Endothelial cell of umbilical vein (primary cell): ENCODE measurements around the gene IL6. TPM values are rescaled to one million over a fixed set of nuclear protein-coding genes. Genes with fewer than 3 reads are reported as not detected.
"Not testable (repeated sequence)": the region's sequence is repeated elsewhere in the genome, so short reads cannot be mapped to it uniquely, and the experiment has no call there.

Source experiments
- BruUV-seq: library from RNA; stranded (reverse); fragments of 400-500 nt; replicated peaks from 2 replicates; lab custom pipeline; 2021; lab: Mats Ljungman, UMichigan
- CTCF ChIA-PET: fragments of 300-600, 350-600 bp; sonication (Branson Sonifier 250); formaldehyde crosslinking; loops from one replicate; lab custom pipeline; 2021; ENCODE audit warnings: antibody characterized with exemption, inconsistent platforms; lab: Charles Lee
- POLR2A ChIA-PET: fragments of 300-600, 350-600 bp; sonication (Branson Sonifier 250); formaldehyde crosslinking; loops from one replicate; lab custom pipeline; 2021; ENCODE audit warnings: antibody characterized with exemption, inconsistent platforms; lab: Charles Lee
- DNase-seq: peaks from one replicate; pipeline ENCODE4 v3.0.0-alpha.2; 2011; ENCODE audit warnings: low read depth, low spot score
- FAIRE-seq: peaks from 2 replicates; lab custom pipeline; 2011; peaks lifted over from hg19 to GRCh38; lab: Jason Lieb, UNC
- H2AFZ ChIP-seq: 2 replicates; pipeline ENCODE4 v1.6.0; 2012; ENCODE audit warnings: low read depth, low read length, control low read depth, inconsistent platforms
- H3K27ac ChIP-seq: 2 replicates; pipeline ENCODE4 v1.5.1; 2011; ENCODE audit warnings: low read depth, mild to moderate bottlenecking, control low read depth, low read length, moderate library complexity; ENCODE audit not compliant: insufficient read depth
- H3K27me3 ChIP-seq, 2 experiments: 2 replicates each; pipeline versions ENCODE4 v1.6.0 to v1.6.1; 2011; ENCODE audit warnings: low read length in 2 of 2, mixed read lengths in 1 of 2; ENCODE audit not compliant: control insufficient read depth in 2 of 2, insufficient read depth in 2 of 2
- H3K36me3 ChIP-seq, 2 experiments: 2 replicates in 1 of 2; 3 replicates in 1 of 2; pipeline ENCODE4 v1.5.1; 2011; ENCODE audit warnings: low read length in 2 of 2, mild to moderate bottlenecking in 1 of 2, moderate library complexity in 1 of 2; ENCODE audit not compliant: control insufficient read depth in 2 of 2, insufficient read depth in 2 of 2; ENCODE audit errors: extremely low read depth in 1 of 2
- H3K4me1 ChIP-seq: 3 replicates; pipeline ENCODE4 v1.5.1; 2011; ENCODE audit warnings: mild to moderate bottlenecking, low read length; ENCODE audit not compliant: control insufficient read depth, insufficient read depth; ENCODE audit errors: extremely low read depth
- H3K4me2 ChIP-seq: 2 replicates; pipeline ENCODE4 v1.6.1; 2011; ENCODE audit warnings: low read length, control low read depth, mixed read lengths; ENCODE audit not compliant: insufficient read depth
- H3K4me3 ChIP-seq, 3 experiments: fragments of 200-600 bp in 1 of 3; sonication (generic), shearing (Covaris generic) in 1 of 3; replicated peaks in 1 of 3; 2 replicates each; pipeline ENCODE4 v1.5.1; 2011 to 2016; ENCODE audit warnings: control low read depth in 3 of 3, low read length in 3 of 3, mild to moderate bottlenecking in 2 of 3, inconsistent platforms in 1 of 3, low read depth in 1 of 3, moderate library complexity in 1 of 3; ENCODE audit not compliant: insufficient read depth in 1 of 3
- H3K79me2 ChIP-seq: 2 replicates; pipeline ENCODE4 v1.6.0; 2012; ENCODE audit warnings: low read length, inconsistent platforms; ENCODE audit not compliant: control insufficient read depth, insufficient read depth
- H3K9ac ChIP-seq: replicated peaks from 2 replicates; pipeline ENCODE3; 2011; ENCODE audit warnings: low read length, control low read depth; ENCODE audit not compliant: insufficient read depth; ENCODE audit errors: extremely low read depth
- H3K9me1 ChIP-seq: replicated peaks from 3 replicates; pipeline ENCODE4 v1.6.0; 2011; ENCODE audit warnings: mild to moderate bottlenecking, low read length; ENCODE audit not compliant: control insufficient read depth, insufficient read depth; ENCODE audit errors: extremely low read depth
- H3K9me3 ChIP-seq: replicated peaks from 2 replicates; pipeline ENCODE4 v1.5.1; 2012; ENCODE audit warnings: low read length, inconsistent platforms; ENCODE audit not compliant: control insufficient read depth, insufficient read depth
- H4K20me1 ChIP-seq: replicated peaks from 2 replicates; pipeline ENCODE3; 2011; ENCODE audit warnings: mild to moderate bottlenecking, low read length; ENCODE audit not compliant: control insufficient read depth, insufficient read depth; ENCODE audit errors: extremely low read depth
- dilution Hi-C: fragments of 300-500 bp; cut with MboI; formaldehyde crosslinking; loops from one replicate; pipeline ENCODE4 v1.15.0; 2019; ENCODE audit warnings: low sequenced_read_pairs; ENCODE audit not compliant: extremely low pct_ligation_motif_present
- intact Hi-C: fragments of 100-400 bp; cut with micrococcal nuclease; formaldehyde crosslinking; loops from one replicate; pipeline ENCODE4 v1.10.0; 2022
- polyA plus RNA-seq, 4 experiments: library from polyadenylated mRNA; depleted of rRNA in 3 of 4; stranded (reverse) in 3 of 4; unstranded in 1 of 4; fragments of >200 nt; gene quantifications; 2 replicates each; pipeline versions ENCODE4 v1.2.1 to v1.2.3, GENCODE V29; 2011 to 2012; ENCODE audit warnings: missing spikeins in 1 of 4
- total RNA-seq: library from RNA; stranded (reverse); gene quantifications from 2 replicates; pipeline ENCODE4 v1.2.3, GENCODE V29; 2021

IL6 gene
- total and polyA plus RNA-seq, 2 donors (not counting 3 experiments of a cell fraction or from before 2014, with no cell fraction given), result 11.0 to 16.5 TPM

- intact Hi-C loops, H3K36me3 ChIP-seq, H3K9me1 ChIP-seq, dilution Hi-C loops, DNase-seq, H3K9ac ChIP-seq, POLR2A ChIA-PET, H4K20me1 ChIP-seq, H3K9me3 ChIP-seq, H3K4me3 ChIP-seq, BruUV-seq, H3K79me2 ChIP-seq, FAIRE-seq, H2AFZ ChIP-seq, H3K4me2 ChIP-seq, H3K27ac ChIP-seq, H3K27me3 ChIP-seq, CTCF ChIA-PET: not testable (repeated sequence)
- peaks cover 14% of the 10 kb centered on the region for H3K4me1 ChIP-seq
Measured at GRCh38 chr7:22703107-22703855, 23.7 kb upstream of the IL6 start.

- H3K9me3 ChIP-seq, H3K79me2 ChIP-seq, BruUV-seq, intact Hi-C loops, FAIRE-seq, H3K27me3 ChIP-seq, dilution Hi-C loops, POLR2A ChIA-PET, H3K9ac ChIP-seq, H2AFZ ChIP-seq, H3K4me1 ChIP-seq, H3K36me3 ChIP-seq, H4K20me1 ChIP-seq, DNase-seq, H3K9me1 ChIP-seq, H3K4me2 ChIP-seq, H3K27ac ChIP-seq, H3K4me3 ChIP-seq: not testable (repeated sequence)
- CTCF ChIA-PET, result interaction anchor here (0.6 kb wide), 1 partner anchor 28 kb away, joined by 3 read pairs; no protein-coding TSS in a partner anchor
Measured at GRCh38 chr7:22703978-22704610, 22.9 kb upstream of the IL6 start.

GRCh38 chr7:22704722-22705121 is 22.3 kb upstream of the IL6 start:
- BruUV-seq, POLR2A ChIA-PET, dilution Hi-C loops: not testable (repeated sequence)

GRCh38 chr7:22705874-22706273 is 21.1 kb upstream of the IL6 start:
- POLR2A ChIA-PET, DNase-seq, H3K9me1 ChIP-seq, CTCF ChIA-PET, H3K4me2 ChIP-seq, H3K79me2 ChIP-seq, dilution Hi-C loops, H3K36me3 ChIP-seq, H3K4me3 ChIP-seq, H3K4me1 ChIP-seq, H4K20me1 ChIP-seq, FAIRE-seq, H3K27ac ChIP-seq, BruUV-seq, H3K9ac ChIP-seq, H3K9me3 ChIP-seq, H2AFZ ChIP-seq, intact Hi-C loops, H3K27me3 ChIP-seq: not testable (repeated sequence)

More at GRCh38 chr7:22704722-22705121, 22.3 kb upstream of the IL6 start:
- CTCF ChIA-PET, result interaction anchor here (0.6 kb wide), 1 partner anchor 29 kb away, joined by 3 read pairs; no protein-coding TSS in a partner anchor
- H3K9ac ChIP-seq, H3K27me3 ChIP-seq, H3K4me3 ChIP-seq, H3K9me1 ChIP-seq, H3K27ac ChIP-seq, intact Hi-C loops, H3K4me2 ChIP-seq, H3K36me3 ChIP-seq, FAIRE-seq, H4K20me1 ChIP-seq, H3K4me1 ChIP-seq, H2AFZ ChIP-seq, DNase-seq, H3K9me3 ChIP-seq, H3K79me2 ChIP-seq: not testable (repeated sequence)
